SK-N-SH (cell line): Measurements from ENCODE around the gene PLEKHM3. TPM values are rescaled to one million over a fixed set of nuclear protein-coding genes. Genes with fewer than 3 reads are reported as not detected.

Experiments
- CTCF ChIA-PET: fragments of 300-600, 350-600 bp; formaldehyde crosslinking; extraction: SDS; loops from one replicate; lab custom pipeline; 2021; lab: Yijun Ruan, JAX
- POLR2A ChIA-PET: fragments of 350-600 bp; sonication (Branson Sonifier 250); formaldehyde crosslinking; extraction: SDS; loops from one replicate; lab custom pipeline; 2020; ENCODE audit warnings: antibody characterized with exemption, inconsistent platforms; lab: Yijun Ruan, JAX
- DNase-seq: peaks from one replicate; pipeline ENCODE4 v3.0.0; 2012
- H2AFZ ChIP-seq: fragments of 200-600 bp; sonication (generic); 2 replicates; pipeline ENCODE4 v1.8.1; 2016; ENCODE audit warnings: antibody characterized with exemption, mild to moderate bottlenecking, low read depth
- H3F3A ChIP-seq: fragments of 200-600 bp; sonication (generic); replicated peaks from 2 replicates; pipeline ENCODE3; 2016; ENCODE audit warnings: antibody characterized with exemption, mild to moderate bottlenecking; ENCODE audit not compliant: insufficient read depth
- H3K27ac ChIP-seq, 2 experiments: fragments of 200-500 bp in 1 of 2; fragments of 200-600 bp in 1 of 2; sonication (Bioruptor generic) in 1 of 2; sonication (generic), shearing (Covaris generic) in 1 of 2; 2 replicates each; pipeline versions ENCODE4 v1.5.1 to v1.6.1; 2014 to 2016; ENCODE audit warnings: low read depth in 2 of 2, inconsistent platforms in 1 of 2, low read length in 1 of 2, mild to moderate bottlenecking in 1 of 2, mixed read lengths in 1 of 2
- H3K27me3 ChIP-seq: fragments of 200-600 bp; sonication (generic), shearing (Covaris generic); 2 replicates; pipeline ENCODE4 v1.6.1; 2016; ENCODE audit warnings: mixed run types; ENCODE audit not compliant: insufficient read depth
- H3K36me3 ChIP-seq, 2 experiments: fragments of 200-500 bp in 1 of 2; fragments of 200-600 bp in 1 of 2; sonication (Bioruptor generic) in 1 of 2; sonication (generic) in 1 of 2; replicated peaks in 1 of 2; 2 replicates each; pipeline versions ENCODE3 to v1.5.1; 2014 to 2016; ENCODE audit warnings: low read length in 1 of 2, mild to moderate bottlenecking in 1 of 2; ENCODE audit not compliant: insufficient read depth in 2 of 2, control insufficient read depth in 1 of 2
- H3K4me1 ChIP-seq, 2 experiments: fragments of 200-500 bp in 1 of 2; fragments of 200-600 bp in 1 of 2; sonication (Bioruptor generic) in 1 of 2; sonication (generic), shearing (Covaris generic) in 1 of 2; 2 replicates each; pipeline versions ENCODE4 v1.5.1 to v1.6.1; 2014 to 2016; ENCODE audit warnings: low read depth in 1 of 2, low read length in 1 of 2, mixed run types in 1 of 2; ENCODE audit not compliant: insufficient read depth in 2 of 2, control insufficient read depth in 1 of 2
- H3K4me2 ChIP-seq: fragments of 200-600 bp; sonication (generic), shearing (Covaris generic); 2 replicates; pipeline ENCODE4 v1.6.1; 2017; ENCODE audit warnings: mixed run types
- H3K4me3 ChIP-seq, 2 experiments: fragments of 200-500 bp in 1 of 2; fragments of 200-600 bp in 1 of 2; sonication (Bioruptor generic) in 1 of 2; sonication (generic), shearing (Covaris generic) in 1 of 2; 2 replicates each; pipeline versions ENCODE4 v1.5.1 to v1.8.1; 2014 to 2016; ENCODE audit warnings: low read depth in 2 of 2, inconsistent platforms in 1 of 2, low read length in 1 of 2, mild to moderate bottlenecking in 1 of 2, mixed read lengths in 1 of 2, moderate library complexity in 1 of 2
- H3K79me2 ChIP-seq: fragments of 200-600 bp; sonication (generic); 2 replicates; pipeline ENCODE4 v1.8.1; 2017; ENCODE audit warnings: mild to moderate bottlenecking; ENCODE audit not compliant: insufficient read depth
- H3K9ac ChIP-seq: fragments of 200-600 bp; sonication (generic); 2 replicates; pipeline ENCODE4 v1.6.1; 2017; ENCODE audit warnings: mixed run types
- H3K9me2 ChIP-seq: fragments of 200-600 bp; sonication (generic); 2 replicates; pipeline ENCODE4 v1.6.1; 2017; ENCODE audit warnings: mixed run types
- H3K9me3 ChIP-seq: fragments of 200-600 bp; sonication (generic); 2 replicates; pipeline ENCODE4 v1.6.1; 2017; ENCODE audit warnings: mixed run types, mild to moderate bottlenecking, moderate library complexity
- H4K20me1 ChIP-seq: fragments of 200-600 bp; sonication (generic); 2 replicates; pipeline ENCODE4 v1.6.1; 2017; ENCODE audit warnings: mild to moderate bottlenecking, mixed run types; ENCODE audit not compliant: insufficient read depth
- CHD2 ChIP-seq: fragments of 150-350 bp; IDR thresholded peaks from 2 replicates; pipeline ENCODE4 v1.6.1; 2018; ENCODE audit warnings: low read length; ENCODE audit not compliant: partially characterized antibody
- ELF1 ChIP-seq: IDR thresholded peaks from 2 replicates; pipeline ENCODE4 v1.4.0; 2012
- EP300 ChIP-seq, 2 experiments: IDR thresholded peaks; 2 replicates each; pipeline versions ENCODE4 v1.4.0 to v1.6.1; 2012; ENCODE audit warnings: borderline replicate concordance in 1 of 2, low read depth in 1 of 2, low read length in 1 of 2
- EZH2phosphoT487 ChIP-seq: fragments of 200-600 bp; sonication (generic); IDR thresholded peaks from 2 replicates; pipeline ENCODE4 v1.6.1; 2017; ENCODE audit warnings: low read depth, mixed run types, mild to moderate bottlenecking, antibody characterized with exemption, moderate library complexity, borderline replicate concordance
- FOSL2 ChIP-seq: IDR thresholded peaks from 2 replicates; pipeline ENCODE4 v1.4.0; 2012; ENCODE audit warnings: low read depth, mild to moderate bottlenecking, moderate library complexity, borderline replicate concordance
- GATA2 ChIP-seq: sonication (generic); formaldehyde crosslinking; IDR thresholded peaks from 2 replicates; pipeline ENCODE4 v1.5.0; 2020; ENCODE audit warnings: mild to moderate bottlenecking, missing genetic modification reagents
- JUND ChIP-seq: IDR thresholded peaks from 2 replicates; pipeline ENCODE4 v1.4.0; 2012
- MEF2A ChIP-seq: IDR thresholded peaks from 2 replicates; pipeline ENCODE4 v1.4.0; 2012; ENCODE audit warnings: low read depth, borderline replicate concordance
- MXI1 ChIP-seq: IDR thresholded peaks from 2 replicates; pipeline ENCODE4 v1.6.1; 2012; ENCODE audit warnings: mild to moderate bottlenecking, low read depth, low read length, improper control_type of control experiment
- NFIC ChIP-seq: IDR thresholded peaks from 2 replicates; pipeline ENCODE4 v1.4.0; 2012; ENCODE audit warnings: borderline replicate concordance
- POLR2AphosphoS5 ChIP-seq: IDR thresholded peaks from 2 replicates; pipeline ENCODE4 v1.6.1; 2012; ENCODE audit warnings: low read depth, low read length
- RAD21 ChIP-seq: IDR thresholded peaks from 2 replicates; pipeline ENCODE4 v1.6.1; 2012; ENCODE audit warnings: mild to moderate bottlenecking, low read length
- RCOR1 ChIP-seq: fragments of 150-350 bp; IDR thresholded peaks from 2 replicates; pipeline ENCODE4 v1.6.1; 2017; ENCODE audit warnings: antibody characterized with exemption, low read length
- RFX5 ChIP-seq: IDR thresholded peaks from 2 replicates; pipeline ENCODE4 v1.6.1; 2012; ENCODE audit warnings: mild to moderate bottlenecking, improper control_type of control experiment, low read length
- SMC3 ChIP-seq: IDR thresholded peaks from 2 replicates; pipeline ENCODE4 v1.6.1; 2012; ENCODE audit warnings: low read depth, low read length, improper control_type of control experiment
- TAF1 ChIP-seq: IDR thresholded peaks from 2 replicates; pipeline ENCODE4 v1.6.1; 2012; ENCODE audit warnings: low read depth, mild to moderate bottlenecking, low read length, moderate library complexity, borderline replicate concordance
- YY1 ChIP-seq: IDR thresholded peaks from 2 replicates; pipeline ENCODE4 v1.4.0; 2012; ENCODE audit warnings: low read depth, mild to moderate bottlenecking
- WGBS: methylation state at CpG from one replicate; pipeline ENCODE4 v1.1.6; 2017; ENCODE audit warnings: low lambda C conversion rate; 5-methylcytosine and 5-hydroxymethylcytosine counted together
- polyA plus RNA-seq, 3 experiments: library from polyadenylated mRNA; depleted of rRNA; stranded (reverse); fragments of >200 nt; gene quantifications; 2 replicates each; pipeline ENCODE4 v1.2.3, GENCODE V29; 2012
- TF ChIP-seq, protein P1 (sequence below): fragments of 200-600 bp; sonication (generic); IDR thresholded peaks from 2 replicates; pipeline ENCODE4 v1.6.1; 2017; ENCODE audit warnings: antibody characterized with exemption, mild to moderate bottlenecking, moderate library complexity
- TF ChIP-seq, protein P2 (sequence below): IDR thresholded peaks from 2 replicates; pipeline ENCODE4 v1.4.0; 2012; ENCODE audit warnings: low read depth, borderline replicate concordance
- TF ChIP-seq, protein P3 (sequence below): fragments of 150-350 bp; IDR thresholded peaks from 2 replicates; pipeline ENCODE4 v1.6.1; 2016; ENCODE audit warnings: mild to moderate bottlenecking, low read depth, low read length

The PLEKHM3 gene
- polyA plus RNA-seq, 1 of the 3 experiments (the other 2 are of a cell fraction) = 1.9 TPM

DNA sequence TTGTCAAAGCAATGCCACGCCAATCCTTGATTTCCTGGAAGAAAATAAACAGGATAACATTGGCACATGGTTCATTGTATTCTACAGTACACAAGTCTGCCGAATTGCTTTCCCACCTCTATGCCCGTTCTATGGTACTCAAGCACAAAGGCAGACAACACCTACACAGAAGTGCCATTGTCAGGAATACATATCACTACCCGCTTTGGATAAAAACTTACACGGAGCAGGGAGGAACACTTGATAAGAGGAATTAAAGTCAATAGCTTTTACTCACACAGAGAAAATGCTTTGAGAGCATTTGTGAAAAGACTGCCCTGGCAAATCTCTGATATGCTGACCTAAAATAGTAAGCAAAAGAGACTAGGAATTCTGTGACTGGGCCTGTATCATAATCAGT lies 23.4 kb downstream of the PLEKHM3 start (continued):
- TF ChIP-seq, protein P1, sequence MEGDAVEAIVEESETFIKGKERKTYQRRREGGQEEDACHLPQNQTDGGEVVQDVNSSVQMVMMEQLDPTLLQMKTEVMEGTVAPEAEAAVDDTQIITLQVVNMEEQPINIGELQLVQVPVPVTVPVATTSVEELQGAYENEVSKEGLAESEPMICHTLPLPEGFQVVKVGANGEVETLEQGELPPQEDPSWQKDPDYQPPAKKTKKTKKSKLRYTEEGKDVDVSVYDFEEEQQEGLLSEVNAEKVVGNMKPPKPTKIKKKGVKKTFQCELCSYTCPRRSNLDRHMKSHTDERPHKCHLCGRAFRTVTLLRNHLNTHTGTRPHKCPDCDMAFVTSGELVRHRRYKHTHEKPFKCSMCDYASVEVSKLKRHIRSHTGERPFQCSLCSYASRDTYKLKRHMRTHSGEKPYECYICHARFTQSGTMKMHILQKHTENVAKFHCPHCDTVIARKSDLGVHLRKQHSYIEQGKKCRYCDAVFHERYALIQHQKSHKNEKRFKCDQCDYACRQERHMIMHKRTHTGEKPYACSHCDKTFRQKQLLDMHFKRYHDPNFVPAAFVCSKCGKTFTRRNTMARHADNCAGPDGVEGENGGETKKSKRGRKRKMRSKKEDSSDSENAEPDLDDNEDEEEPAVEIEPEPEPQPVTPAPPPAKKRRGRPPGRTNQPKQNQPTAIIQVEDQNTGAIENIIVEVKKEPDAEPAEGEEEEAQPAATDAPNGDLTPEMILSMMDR = no peak

DNA sequence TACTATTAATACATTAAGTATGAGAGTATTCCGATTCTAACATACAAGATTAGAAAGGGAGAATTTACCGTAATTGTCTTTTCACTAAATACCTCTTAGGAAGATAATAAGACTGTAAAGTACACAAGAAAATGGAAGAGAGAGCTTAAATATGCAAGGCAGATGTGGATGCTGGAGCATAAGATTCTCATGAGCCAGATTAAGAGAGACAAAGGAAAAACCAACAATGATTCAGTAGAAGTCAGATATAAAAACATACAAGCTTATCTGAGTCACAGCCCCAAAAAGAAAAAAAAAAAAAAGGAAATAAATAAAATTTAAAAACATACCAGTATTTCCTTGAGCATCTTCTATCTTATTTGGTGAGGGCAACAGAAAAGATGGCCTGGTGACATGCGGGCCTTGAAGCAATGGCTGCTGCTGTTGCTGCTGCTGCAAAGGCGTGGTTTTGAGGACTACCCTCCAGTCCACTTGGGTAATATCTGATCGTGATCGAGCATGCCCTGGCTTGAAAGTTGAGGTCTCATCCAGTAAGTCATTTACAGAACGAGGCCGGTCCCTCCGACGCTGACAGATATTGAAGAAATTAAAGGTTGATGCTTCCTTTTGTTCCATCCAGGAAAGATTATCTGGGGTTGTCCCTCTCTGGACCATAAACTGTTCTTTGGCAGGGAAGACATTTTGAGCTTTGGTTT lies 24.5 kb downstream of the PLEKHM3 start:
- WGBS = 94% methylated on average over 10 of the region's 10 CpGs
- peaks cover 0 to 5% of the 10 kb centered on the region in 2 experiments for H3K36me3 ChIP-seq
- TF ChIP-seq CHD2 = no peak
- TF ChIP-seq RFX5 = no peak
- TF ChIP-seq JUND = no peak
- no peak for TF ChIP-seq NFIC
- TF ChIP-seq MEF2A = no peak
- TF ChIP-seq, protein P2, sequence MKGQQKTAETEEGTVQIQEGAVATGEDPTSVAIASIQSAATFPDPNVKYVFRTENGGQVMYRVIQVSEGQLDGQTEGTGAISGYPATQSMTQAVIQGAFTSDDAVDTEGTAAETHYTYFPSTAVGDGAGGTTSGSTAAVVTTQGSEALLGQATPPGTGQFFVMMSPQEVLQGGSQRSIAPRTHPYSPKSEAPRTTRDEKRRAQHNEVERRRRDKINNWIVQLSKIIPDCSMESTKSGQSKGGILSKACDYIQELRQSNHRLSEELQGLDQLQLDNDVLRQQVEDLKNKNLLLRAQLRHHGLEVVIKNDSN = no peak
- no peak for TF ChIP-seq POLR2AphosphoS5
- no peak for TF ChIP-seq TAF1
- no peak for TF ChIP-seq EP300 (IDR thresholded peaks at IDR 0.05; ENCODE audit: borderline replicate concordance in 1 of 2, low read depth in 1 of 2, low read length in 1 of 2)
- TF ChIP-seq RAD21 = no peak
- TF ChIP-seq MXI1 = no peak
- TF ChIP-seq, protein P3, sequence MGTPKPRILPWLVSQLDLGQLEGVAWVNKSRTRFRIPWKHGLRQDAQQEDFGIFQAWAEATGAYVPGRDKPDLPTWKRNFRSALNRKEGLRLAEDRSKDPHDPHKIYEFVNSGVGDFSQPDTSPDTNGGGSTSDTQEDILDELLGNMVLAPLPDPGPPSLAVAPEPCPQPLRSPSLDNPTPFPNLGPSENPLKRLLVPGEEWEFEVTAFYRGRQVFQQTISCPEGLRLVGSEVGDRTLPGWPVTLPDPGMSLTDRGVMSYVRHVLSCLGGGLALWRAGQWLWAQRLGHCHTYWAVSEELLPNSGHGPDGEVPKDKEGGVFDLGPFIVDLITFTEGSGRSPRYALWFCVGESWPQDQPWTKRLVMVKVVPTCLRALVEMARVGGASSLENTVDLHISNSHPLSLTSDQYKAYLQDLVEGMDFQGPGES = no peak
- no peak for TF ChIP-seq RCOR1
- no peak for TF ChIP-seq SMC3
- TF ChIP-seq, protein P1 = no peak
- no peak for TF ChIP-seq GATA2 (CRISPR knock-in tag)
- no peak for TF ChIP-seq FOSL2
- TF ChIP-seq ELF1 = no peak
- no peak for TF ChIP-seq EZH2phosphoT487
- no peak for TF ChIP-seq YY1
- H3K27me3 ChIP-seq = no peaks in the 10 kb centered on the region
- H3F3A ChIP-seq = no peaks in the 10 kb centered on the region
- H3K9me2 ChIP-seq = no peaks in the 10 kb centered on the region
- H4K20me1 ChIP-seq = no peaks in the 10 kb centered on the region
- H2AFZ ChIP-seq = no peak overlapping the region
- peaks cover 0 to 9% of the 10 kb centered on the region in 2 experiments; a peak in 1 of 4 replicates for H3K4me1 ChIP-seq
- H3K9me3 ChIP-seq = no peaks in the 10 kb centered on the region
- H3K9ac ChIP-seq = no peak overlapping the region
- H3K4me3 ChIP-seq = no peak overlapping the region
- CTCF ChIA-PET = interaction anchor here (0.6 kb wide), 1 partner anchor 217 kb away, joined by 4 read pairs; no protein-coding TSS in a partner anchor
- no peaks in the 10 kb centered on the region; the same call in 1 of the 2 replicates for H3K79me2 ChIP-seq
- H3K27ac ChIP-seq = peak overlapping the region in 1 of 2 experiments; percentile 37; a peak in 2 of 4 replicates
- DNase-seq = no peak
- POLR2A ChIA-PET = no interaction called here
- no peak overlapping the region for H3K4me2 ChIP-seq
